GM23338 (cell line): ENCODE data around the gene PAQR5. TPM values are rescaled to one million over a fixed set of nuclear protein-coding genes. Genes with fewer than 3 reads are reported as not detected.

Experiments
- ATAC-seq: fragments of 200-7000 bp; cut with Tn5 transposase; 3 replicates; pipeline ENCODE4 v1.9.1; 2020
- DNase-seq: peaks from one replicate; pipeline ENCODE4 v3.0.0-alpha.2; 2015; ENCODE audit warnings: low spot score
- H2AFZ ChIP-seq: fragments of 200-600 bp; sonication (generic); 2 replicates; pipeline ENCODE4 v1.8.0; 2016; ENCODE audit warnings: antibody characterized with exemption, mild to moderate bottlenecking, moderate library complexity
- H3F3A ChIP-seq: fragments of 200-600 bp; sonication (generic); replicated peaks from 2 replicates; pipeline ENCODE4 v1.8.0; 2017; ENCODE audit warnings: antibody characterized with exemption, mixed run types, low read depth
- H3K27ac ChIP-seq: fragments of 200-600 bp; sonication (generic); 2 replicates; pipeline ENCODE4 v1.6.1; 2016; ENCODE audit warnings: low read depth
- H3K27me3 ChIP-seq: fragments of 200-600 bp; sonication (generic); 2 replicates; pipeline ENCODE4 v1.8.0; 2016; ENCODE audit warnings: mild to moderate bottlenecking, mixed run types, moderate library complexity; ENCODE audit not compliant: insufficient read depth
- H3K36me3 ChIP-seq: fragments of 200-600 bp; sonication (generic); 2 replicates; pipeline ENCODE4 v1.8.0; 2016; ENCODE audit warnings: mild to moderate bottlenecking; ENCODE audit not compliant: insufficient read depth
- H3K4me1 ChIP-seq: fragments of 200-600 bp; sonication (generic); 2 replicates; pipeline ENCODE4 v1.8.0; 2016; ENCODE audit warnings: mild to moderate bottlenecking, moderate library complexity; ENCODE audit not compliant: insufficient read depth
- H3K4me2 ChIP-seq: fragments of 200-600 bp; sonication (generic); 2 replicates; pipeline ENCODE4 v1.7.1; 2017; ENCODE audit warnings: mixed run types
- H3K4me3 ChIP-seq: fragments of 200-600 bp; sonication (generic); 2 replicates; pipeline ENCODE4 v1.6.1; 2016; ENCODE audit warnings: mixed run types
- H3K79me2 ChIP-seq: fragments of 200-600 bp; sonication (generic); replicated peaks from 2 replicates; pipeline ENCODE4 v1.8.0; 2017; ENCODE audit warnings: mild to moderate bottlenecking; ENCODE audit not compliant: insufficient read depth
- H3K9me2 ChIP-seq: fragments of 200-600 bp; sonication (generic); 2 replicates; pipeline ENCODE4 v1.8.0; 2017; ENCODE audit not compliant: insufficient read depth
- H4K20me1 ChIP-seq: fragments of 200-600 bp; sonication (generic); replicated peaks from 2 replicates; pipeline ENCODE4 v1.8.0; 2017; ENCODE audit warnings: mild to moderate bottlenecking; ENCODE audit not compliant: insufficient read depth
- H3K27ac Mint-ChIP-seq: 2 replicates; pipeline ENCODE4 v1.8.0; 2020; ENCODE audit warnings: inconsistent platforms, mild to moderate bottlenecking, moderate library complexity, mixed read lengths
- H3K27me3 Mint-ChIP-seq: 3 replicates; pipeline ENCODE4 v1.8.0; 2022; ENCODE audit warnings: low read depth, mild to moderate bottlenecking, moderate library complexity, mixed read lengths, inconsistent platforms; ENCODE audit not compliant: insufficient read depth, poor library complexity
- H3K36me3 Mint-ChIP-seq: 3 replicates; pipeline ENCODE4 v1.8.0; 2021; ENCODE audit warnings: low read depth, mild to moderate bottlenecking, inconsistent platforms, moderate library complexity, mixed read lengths
- H3K4me1 Mint-ChIP-seq: 3 replicates; pipeline ENCODE4 v1.8.0; 2020; ENCODE audit warnings: mild to moderate bottlenecking, inconsistent platforms, mixed read lengths
- H3K4me3 Mint-ChIP-seq: 3 replicates; pipeline ENCODE4 v1.8.0; 2021; ENCODE audit warnings: moderate library complexity, mild to moderate bottlenecking, inconsistent platforms, mixed read lengths
- H3K9me3 Mint-ChIP-seq: 3 replicates; pipeline ENCODE4 v1.8.0; 2020; ENCODE audit warnings: moderate library complexity, mild to moderate bottlenecking, inconsistent platforms, mixed read lengths
- CREB1 ChIP-seq: fragments of 250-450 bp; sonication (Bioruptor Pico); IDR thresholded peaks from 2 replicates; pipeline ENCODE4 v1.5.0; 2020; ENCODE audit warnings: low read depth, mild to moderate bottlenecking, moderate library complexity
- CTCF ChIP-seq, 2 experiments: fragments of 200-600 bp in 1 of 2; sonication (generic) in 1 of 2; conservative IDR thresholded peaks; 2 replicates each; pipeline versions ENCODE4 v1.5.1 to v1.6.1; 2016 to 2017; ENCODE audit warnings: antibody characterized with exemption in 2 of 2, low read depth in 2 of 2, mild to moderate bottlenecking in 2 of 2, moderate library complexity in 1 of 2
- ETS1 ChIP-seq: IDR thresholded peaks from 2 replicates; pipeline ENCODE4 v1.6.1; 2016; ENCODE audit warnings: antibody characterized with exemption
- EZH2 ChIP-seq: fragments of 200-600 bp; sonication (generic); IDR thresholded peaks from one replicate; pipeline ENCODE4 v1.8.0; 2017; ENCODE audit warnings: antibody characterized with exemption, mild to moderate bottlenecking, low read depth; ENCODE audit not compliant: unreplicated experiment
- EZH2phosphoT487 ChIP-seq: fragments of 200-600 bp; sonication (generic); IDR thresholded peaks from one replicate; pipeline ENCODE4 v1.8.1; 2018; ENCODE audit warnings: antibody characterized with exemption; ENCODE audit not compliant: unreplicated experiment
- JUNB ChIP-seq: IDR thresholded peaks from one replicate; pipeline ENCODE4 v1.6.1; 2016; ENCODE audit warnings: antibody characterized with exemption; ENCODE audit not compliant: unreplicated experiment
- NANOG ChIP-seq: IDR thresholded peaks from 2 replicates; pipeline ENCODE4 v1.6.1; 2016; ENCODE audit warnings: antibody characterized with exemption, borderline replicate concordance
- POLR2AphosphoS5 ChIP-seq: IDR thresholded peaks from 2 replicates; pipeline ENCODE4 v1.6.1; 2016; ENCODE audit warnings: antibody characterized with exemption, low read depth
- STAT1 ChIP-seq: IDR thresholded peaks from one replicate; pipeline ENCODE4 v1.6.1; 2016; ENCODE audit warnings: antibody characterized with exemption; ENCODE audit not compliant: unreplicated experiment
- ZNF114 ChIP-seq: fragments of 250-450 bp; sonication (Bioruptor Pico); IDR thresholded peaks from 2 replicates; pipeline ENCODE4 v1.5.0; 2020; ENCODE audit warnings: mild to moderate bottlenecking, moderate library complexity
- ZNF331 ChIP-seq: fragments of 250-450 bp; sonication (Bioruptor Pico); IDR thresholded peaks from 2 replicates; pipeline ENCODE4 v1.5.0; 2020; ENCODE audit warnings: low read depth, mild to moderate bottlenecking, moderate library complexity
- polyA plus RNA-seq: library from polyadenylated mRNA; unstranded; fragments of >200 nt; fragmentation: Nextera tagmentation; extraction: Ambion mirVana; gene quantifications from 2 replicates; pipeline ENCODE4 v1.2.1, GENCODE V29; 2016
- total RNA-seq: library from RNA; depleted of rRNA; stranded (reverse); fragments of >200 nt; shearing (Covaris generic); gene quantifications from 2 replicates; pipeline ENCODE4 v1.2.3, GENCODE V29; 2014
- TF ChIP-seq, protein P1 (sequence below): IDR thresholded peaks from one replicate; pipeline ENCODE4 v1.6.1; 2018; ENCODE audit warnings: antibody characterized with exemption; ENCODE audit not compliant: unreplicated experiment
- TF ChIP-seq, protein P2 (sequence below): fragments of 250-450 bp; sonication (Bioruptor Pico); IDR thresholded peaks from 2 replicates; pipeline ENCODE4 v1.5.0; 2020; ENCODE audit warnings: mild to moderate bottlenecking, moderate library complexity

The PAQR5 gene
- total and polyA plus RNA-seq, 2 experiments from 2014 or later: 8.7 to 14.5 TPM

DNA sequence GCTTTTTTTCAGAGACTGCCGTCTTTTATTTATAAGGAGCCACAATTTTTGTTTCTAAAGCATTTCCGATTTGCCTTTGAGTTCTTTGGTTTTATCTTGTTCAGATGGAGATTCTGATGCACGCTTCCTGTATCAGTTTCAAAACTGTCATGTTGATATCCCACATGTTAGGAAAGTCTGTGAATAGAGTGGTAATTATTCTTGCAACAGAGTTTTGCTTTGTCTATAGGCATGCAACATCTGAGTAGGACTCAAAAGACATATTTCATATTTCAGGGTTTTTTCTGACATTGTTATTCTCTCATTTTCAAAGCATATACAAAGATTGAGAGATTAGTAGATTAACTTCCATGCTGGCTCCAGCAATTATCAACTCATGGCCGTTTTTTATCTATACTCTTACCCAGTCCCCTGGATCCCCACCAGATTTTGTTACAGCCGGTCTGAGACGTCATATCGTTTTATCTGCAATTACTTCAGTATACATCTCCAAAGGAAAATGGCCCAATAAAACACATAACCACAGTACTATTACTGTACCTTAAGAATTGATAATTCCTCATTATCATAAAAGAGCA, 22.4 kb downstream of the PAQR5 start:
- H3K9me3 Mint-ChIP-seq: no peaks in the 10 kb centered on the region
- H3F3A ChIP-seq: no peaks in the 10 kb centered on the region
- no peak for DNase-seq
- no peak overlapping the region for H3K4me3 Mint-ChIP-seq
- no peaks in the 10 kb centered on the region for H3K36me3 ChIP-seq
- no peaks in the 10 kb centered on the region; the same call in none of the 2 replicates for H4K20me1 ChIP-seq
- H3K27ac ChIP-seq: no peak overlapping the region
- H3K4me2 ChIP-seq: no peak overlapping the region
- H3K9me2 ChIP-seq: no peaks in the 10 kb centered on the region
- peaks cover 4% of the 10 kb centered on the region for H3K27me3 Mint-ChIP-seq
- peaks cover 6% of the 10 kb centered on the region; the same call in 1 of the 2 replicates for H3K4me1 ChIP-seq
- no peak overlapping the region for H3K27ac Mint-ChIP-seq
- no peaks in the 10 kb centered on the region for H3K79me2 ChIP-seq
- H2AFZ ChIP-seq: no peak overlapping the region
- no peak for ATAC-seq
- H3K27me3 ChIP-seq: no peaks in the 10 kb centered on the region
- H3K4me1 Mint-ChIP-seq: peaks cover 23% of the 10 kb centered on the region
- 0 out of 3 replicates have a peak, but pooled peaks cover 2% of the 10 kb centered on the region for H3K36me3 Mint-ChIP-seq
- TF ChIP-seq EZH2: no peak
- no peak for TF ChIP-seq ETS1
- TF ChIP-seq ZNF114: no peak
- TF ChIP-seq, protein P1, sequence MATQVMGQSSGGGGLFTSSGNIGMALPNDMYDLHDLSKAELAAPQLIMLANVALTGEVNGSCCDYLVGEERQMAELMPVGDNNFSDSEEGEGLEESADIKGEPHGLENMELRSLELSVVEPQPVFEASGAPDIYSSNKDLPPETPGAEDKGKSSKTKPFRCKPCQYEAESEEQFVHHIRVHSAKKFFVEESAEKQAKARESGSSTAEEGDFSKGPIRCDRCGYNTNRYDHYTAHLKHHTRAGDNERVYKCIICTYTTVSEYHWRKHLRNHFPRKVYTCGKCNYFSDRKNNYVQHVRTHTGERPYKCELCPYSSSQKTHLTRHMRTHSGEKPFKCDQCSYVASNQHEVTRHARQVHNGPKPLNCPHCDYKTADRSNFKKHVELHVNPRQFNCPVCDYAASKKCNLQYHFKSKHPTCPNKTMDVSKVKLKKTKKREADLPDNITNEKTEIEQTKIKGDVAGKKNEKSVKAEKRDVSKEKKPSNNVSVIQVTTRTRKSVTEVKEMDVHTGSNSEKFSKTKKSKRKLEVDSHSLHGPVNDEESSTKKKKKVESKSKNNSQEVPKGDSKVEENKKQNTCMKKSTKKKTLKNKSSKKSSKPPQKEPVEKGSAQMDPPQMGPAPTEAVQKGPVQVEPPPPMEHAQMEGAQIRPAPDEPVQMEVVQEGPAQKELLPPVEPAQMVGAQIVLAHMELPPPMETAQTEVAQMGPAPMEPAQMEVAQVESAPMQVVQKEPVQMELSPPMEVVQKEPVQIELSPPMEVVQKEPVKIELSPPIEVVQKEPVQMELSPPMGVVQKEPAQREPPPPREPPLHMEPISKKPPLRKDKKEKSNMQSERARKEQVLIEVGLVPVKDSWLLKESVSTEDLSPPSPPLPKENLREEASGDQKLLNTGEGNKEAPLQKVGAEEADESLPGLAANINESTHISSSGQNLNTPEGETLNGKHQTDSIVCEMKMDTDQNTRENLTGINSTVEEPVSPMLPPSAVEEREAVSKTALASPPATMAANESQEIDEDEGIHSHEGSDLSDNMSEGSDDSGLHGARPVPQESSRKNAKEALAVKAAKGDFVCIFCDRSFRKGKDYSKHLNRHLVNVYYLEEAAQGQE: no peak
- TF ChIP-seq CREB1 (CRISPR knock-in tag): no peak
- TF ChIP-seq NANOG: no peak
- TF ChIP-seq POLR2AphosphoS5: no peak
- no peak for TF ChIP-seq JUNB
- TF ChIP-seq EZH2phosphoT487: no peak
- TF ChIP-seq CTCF (conservative IDR thresholded peaks at IDR 0.05; ENCODE audit: low read depth in 2 of 2): no peak
- TF ChIP-seq STAT1: no peak
- TF ChIP-seq ZNF331 (CRISPR knock-in tag): no peak
- TF ChIP-seq, protein P2, sequence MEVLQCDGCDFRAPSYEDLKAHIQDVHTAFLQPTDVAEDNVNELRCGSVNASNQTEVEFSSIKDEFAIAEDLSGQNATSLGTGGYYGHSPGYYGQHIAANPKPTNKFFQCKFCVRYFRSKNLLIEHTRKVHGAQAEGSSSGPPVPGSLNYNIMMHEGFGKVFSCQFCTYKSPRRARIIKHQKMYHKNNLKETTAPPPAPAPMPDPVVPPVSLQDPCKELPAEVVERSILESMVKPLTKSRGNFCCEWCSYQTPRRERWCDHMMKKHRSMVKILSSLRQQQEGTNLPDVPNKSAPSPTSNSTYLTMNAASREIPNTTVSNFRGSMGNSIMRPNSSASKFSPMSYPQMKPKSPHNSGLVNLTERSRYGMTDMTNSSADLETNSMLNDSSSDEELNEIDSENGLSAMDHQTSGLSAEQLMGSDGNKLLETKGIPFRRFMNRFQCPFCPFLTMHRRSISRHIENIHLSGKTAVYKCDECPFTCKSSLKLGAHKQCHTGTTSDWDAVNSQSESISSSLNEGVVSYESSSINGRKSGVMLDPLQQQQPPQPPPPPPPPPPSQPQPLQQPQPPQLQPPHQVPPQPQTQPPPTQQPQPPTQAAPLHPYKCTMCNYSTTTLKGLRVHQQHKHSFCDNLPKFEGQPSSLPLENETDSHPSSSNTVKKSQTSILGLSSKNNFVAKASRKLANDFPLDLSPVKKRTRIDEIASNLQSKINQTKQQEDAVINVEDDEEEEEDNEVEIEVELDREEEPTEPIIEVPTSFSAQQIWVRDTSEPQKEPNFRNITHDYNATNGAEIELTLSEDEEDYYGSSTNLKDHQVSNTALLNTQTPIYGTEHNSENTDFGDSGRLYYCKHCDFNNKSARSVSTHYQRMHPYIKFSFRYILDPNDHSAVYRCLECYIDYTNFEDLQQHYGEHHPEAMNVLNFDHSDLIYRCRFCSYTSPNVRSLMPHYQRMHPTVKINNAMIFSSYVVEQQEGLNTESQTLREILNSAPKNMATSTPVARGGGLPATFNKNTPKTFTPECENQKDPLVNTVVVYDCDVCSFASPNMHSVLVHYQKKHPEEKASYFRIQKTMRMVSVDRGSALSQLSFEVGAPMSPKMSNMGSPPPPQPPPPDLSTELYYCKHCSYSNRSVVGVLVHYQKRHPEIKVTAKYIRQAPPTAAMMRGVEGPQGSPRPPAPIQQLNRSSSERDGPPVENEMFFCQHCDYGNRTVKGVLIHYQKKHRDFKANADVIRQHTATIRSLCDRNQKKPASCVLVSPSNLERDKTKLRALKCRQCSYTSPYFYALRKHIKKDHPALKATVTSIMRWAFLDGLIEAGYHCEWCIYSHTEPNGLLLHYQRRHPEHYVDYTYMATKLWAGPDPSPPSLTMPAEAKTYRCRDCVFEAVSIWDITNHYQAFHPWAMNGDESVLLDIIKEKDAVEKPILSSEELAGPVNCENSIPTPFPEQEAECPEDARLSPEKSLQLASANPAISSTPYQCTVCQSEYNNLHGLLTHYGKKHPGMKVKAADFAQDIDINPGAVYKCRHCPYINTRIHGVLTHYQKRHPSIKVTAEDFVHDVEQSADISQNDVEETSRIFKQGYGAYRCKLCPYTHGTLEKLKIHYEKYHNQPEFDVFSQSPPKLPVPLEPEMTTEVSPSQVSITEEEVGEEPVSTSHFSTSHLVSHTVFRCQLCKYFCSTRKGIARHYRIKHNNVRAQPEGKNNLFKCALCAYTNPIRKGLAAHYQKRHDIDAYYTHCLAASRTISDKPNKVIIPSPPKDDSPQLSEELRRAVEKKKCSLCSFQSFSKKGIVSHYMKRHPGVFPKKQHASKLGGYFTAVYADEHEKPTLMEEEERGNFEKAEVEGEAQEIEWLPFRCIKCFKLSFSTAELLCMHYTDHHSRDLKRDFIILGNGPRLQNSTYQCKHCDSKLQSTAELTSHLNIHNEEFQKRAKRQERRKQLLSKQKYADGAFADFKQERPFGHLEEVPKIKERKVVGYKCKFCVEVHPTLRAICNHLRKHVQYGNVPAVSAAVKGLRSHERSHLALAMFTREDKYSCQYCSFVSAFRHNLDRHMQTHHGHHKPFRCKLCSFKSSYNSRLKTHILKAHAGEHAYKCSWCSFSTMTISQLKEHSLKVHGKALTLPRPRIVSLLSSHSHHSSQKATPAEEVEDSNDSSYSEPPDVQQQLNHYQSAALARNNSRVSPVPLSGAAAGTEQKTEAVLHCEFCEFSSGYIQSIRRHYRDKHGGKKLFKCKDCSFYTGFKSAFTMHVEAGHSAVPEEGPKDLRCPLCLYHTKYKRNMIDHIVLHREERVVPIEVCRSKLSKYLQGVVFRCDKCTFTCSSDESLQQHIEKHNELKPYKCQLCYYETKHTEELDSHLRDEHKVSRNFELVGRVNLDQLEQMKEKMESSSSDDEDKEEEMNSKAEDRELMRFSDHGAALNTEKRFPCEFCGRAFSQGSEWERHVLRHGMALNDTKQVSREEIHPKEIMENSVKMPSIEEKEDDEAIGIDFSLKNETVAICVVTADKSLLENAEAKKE (CRISPR knock-in tag): no peak
- H3K4me3 ChIP-seq: no peak overlapping the region
